Activated T-helper 2 cell treated with anti-CD3 and anti-CD28 coated beads, Interferon-gamma antibody, Interleukin-2, Interleukin-4, amounts not matched to agents 10 μg/mL and 5 μg/mL and 100 μg/mL, durations not matched to agents 14 hours and 24 hours and 36 hours (primary cell): Measurements from ENCODE around the gene KDSR. TPM values are rescaled to one million over a fixed set of nuclear protein-coding genes. Genes with fewer than 3 reads are reported as not detected.
"Not testable (repeated sequence)": the region's sequence is repeated elsewhere in the genome, so short reads cannot be mapped to it uniquely, and the experiment has no call there.

Experiments
- DNase-seq: peaks from one replicate; pipeline ENCODE4 v3.0.0; 2021; ENCODE audit warnings: low spot score
- H3K27ac Mint-ChIP-seq: one replicate; pipeline ENCODE4 v1.8.0; 2021; ENCODE audit warnings: mixed read lengths
- H3K27me3 Mint-ChIP-seq: one replicate; pipeline ENCODE4 v1.8.0; 2021; ENCODE audit warnings: low read depth, mixed read lengths
- H3K36me3 Mint-ChIP-seq: one replicate; pipeline ENCODE4 v1.8.0; 2021; ENCODE audit warnings: low read depth, mixed read lengths
- H3K4me1 Mint-ChIP-seq: one replicate; pipeline ENCODE4 v1.8.0; 2021; ENCODE audit warnings: low read depth, mixed read lengths
- H3K4me3 Mint-ChIP-seq: one replicate; pipeline ENCODE4 v1.8.0; 2021; ENCODE audit warnings: low read depth, mild to moderate bottlenecking, moderate library complexity, mixed read lengths
- H3K9me3 Mint-ChIP-seq: one replicate; pipeline ENCODE4 v1.8.0; 2021; ENCODE audit warnings: mixed read lengths
- intact Hi-C: fragments of 100-400 bp; cut with micrococcal nuclease; formaldehyde crosslinking; loops from one replicate; pipeline ENCODE4 v1.15.1; 2023
- total RNA-seq: library from RNA; stranded (reverse); gene quantifications from 2 replicates; pipeline ENCODE4 v1.2.3, GENCODE V29; 2022

The KDSR gene
- total RNA-seq, 1 donor from 2014 or later, result 76.1 TPM

- intact Hi-C loops, result no loop called here
- Mint-ChIP-seq H3K27ac (no peak overlapping the region), H3K36me3 (peaks cover 32% of the 10 kb centered on the region), H3K4me1 (peaks cover 15% of the 10 kb centered on the region), H3K9me3 (peaks cover 4% of the 10 kb centered on the region), H3K4me3 (no peak overlapping the region), H3K27me3 (no peaks in the 10 kb centered on the region)
- DNase-seq, result no peak
Measured at GRCh38 chr18:63382843-63383242, 15.8 kb upstream of the KDSR start.

- H3K4me3 Mint-ChIP-seq, result no peak overlapping the region
- H3K4me1 Mint-ChIP-seq, result peaks cover 23% of the 10 kb centered on the region
- peaks cover 30% of the 10 kb centered on the region for H3K36me3 Mint-ChIP-seq
- no peaks in the 10 kb centered on the region for H3K27me3 Mint-ChIP-seq
- H3K9me3 Mint-ChIP-seq, result peaks cover 10% of the 10 kb centered on the region
- H3K27ac Mint-ChIP-seq, result peak overlapping the region; percentile 19
- DNase-seq, result no peak
- intact Hi-C loops, result loop anchor here (1.0 kb wide), 2 partner anchors 12 to 43 kb away; partner anchors contain the start of genes KDSR and VPS4B
Measured at GRCh38 chr18:63379639-63379962, 12.6 kb upstream of the KDSR start.

- Mint-ChIP-seq H3K27ac (peak overlapping the region; percentile 69), H3K4me3 (peak overlapping the region; percentile 18), H3K27me3 (no peaks in the 10 kb centered on the region), H3K36me3 (peaks cover 30% of the 10 kb centered on the region), H3K4me1 (peaks cover 23% of the 10 kb centered on the region), H3K9me3 (peaks cover 10% of the 10 kb centered on the region)
- intact Hi-C loops, result loop anchor here (1.0 kb wide), 2 partner anchors 12 to 43 kb away; partner anchors contain the start of genes KDSR and VPS4B
- DNase-seq, result no peak
Measured at GRCh38 chr18:63378919-63379638, 12.1 kb upstream of the KDSR start.

GRCh38 chr18:63377275-63377980 is 10.4 kb upstream of the KDSR start:
- Mint-ChIP-seq H3K27ac (no peak overlapping the region), H3K27me3 (no peaks in the 10 kb centered on the region), H3K36me3 (peaks cover 15% of the 10 kb centered on the region), H3K9me3 (peaks cover 7% of the 10 kb centered on the region), H3K4me1 (peaks cover 23% of the 10 kb centered on the region), H3K4me3 (no peak overlapping the region)
- intact Hi-C loops, result no loop called here
- no peak for DNase-seq

GRCh38 chr18:63376538-63376937 is 9.5 kb upstream of the KDSR start:
- Mint-ChIP-seq H3K27ac (no peak overlapping the region), H3K4me3 (no peak overlapping the region), H3K9me3 (peaks cover 7% of the 10 kb centered on the region), H3K4me1 (peaks cover 23% of the 10 kb centered on the region), H3K27me3 (no peaks in the 10 kb centered on the region), H3K36me3 (peaks cover 9% of the 10 kb centered on the region)
- intact Hi-C loops, result no loop called here
- DNase-seq, result no peak

- Mint-ChIP-seq H3K27ac (no peak overlapping the region), H3K27me3 (no peaks in the 10 kb centered on the region), H3K4me3 (no peak overlapping the region), H3K9me3 (peaks cover 12% of the 10 kb centered on the region), H3K4me1 (peaks cover 21% of the 10 kb centered on the region), H3K36me3 (peaks cover 16% of the 10 kb centered on the region)
- intact Hi-C loops, result no loop called here
- DNase-seq, result no peak
Measured at GRCh38 chr18:63374540-63374939, 7.5 kb upstream of the KDSR start.

- peaks cover 24% of the 10 kb centered on the region for H3K36me3 Mint-ChIP-seq
- no peak for DNase-seq
- no peak overlapping the region for H3K27ac Mint-ChIP-seq
- H3K9me3 Mint-ChIP-seq, result peaks cover 24% of the 10 kb centered on the region
- H3K4me3 Mint-ChIP-seq, result no peak overlapping the region
- peaks cover 13% of the 10 kb centered on the region for H3K4me1 Mint-ChIP-seq
- intact Hi-C loops, result no loop called here
- H3K27me3 Mint-ChIP-seq, result no peaks in the 10 kb centered on the region
Measured at GRCh38 chr18:63373161-63373560, 6.2 kb upstream of the KDSR start.

GRCh38 chr18:63368611-63369010 is 1.6 kb upstream of the KDSR start:
- peaks cover 23% of the 10 kb centered on the region for H3K9me3 Mint-ChIP-seq
- H3K4me3 Mint-ChIP-seq, result peak overlapping the region; percentile 81
- peak overlapping the region; percentile 44 for H3K27ac Mint-ChIP-seq
- H3K27me3 Mint-ChIP-seq, result no peaks in the 10 kb centered on the region
- H3K4me1 Mint-ChIP-seq, result peaks cover 28% of the 10 kb centered on the region
- intact Hi-C loops, result loop anchor here (5.0 kb wide), 1 partner anchor 1041 kb away; the partner anchor contains the start of gene TNFRSF11A
- H3K36me3 Mint-ChIP-seq, result peaks cover 38% of the 10 kb centered on the region
- no peak for DNase-seq

- DNase-seq, result peak; percentile 63
- Mint-ChIP-seq H3K4me1 (peaks cover 28% of the 10 kb centered on the region), H3K36me3 (peaks cover 54% of the 10 kb centered on the region), H3K27ac (peak overlapping the region; percentile 73), H3K27me3 (no peaks in the 10 kb centered on the region), H3K9me3 (peaks cover 23% of the 10 kb centered on the region), H3K4me3 (peak overlapping the region; percentile 94)
- intact Hi-C loops, result loop anchor here (1.0 to 5.0 kb wide), 6 partner anchors 13 to 1180 kb away; partner anchors contain the start of genes PIGN, RELCH, TNFRSF11A and VPS4B
Measured at GRCh38 chr18:63366213-63367052, 573 bp downstream of the KDSR start.

GRCh38 chr18:63365876-63366212 is 1.2 kb downstream of the KDSR start:
- H3K4me3 Mint-ChIP-seq, result peak overlapping the region; percentile 94
- DNase-seq, result no peak
- H3K4me1 Mint-ChIP-seq, result peaks cover 28% of the 10 kb centered on the region
- peaks cover 58% of the 10 kb centered on the region for H3K36me3 Mint-ChIP-seq
- no peaks in the 10 kb centered on the region for H3K27me3 Mint-ChIP-seq
- peak overlapping the region; percentile 72 for H3K27ac Mint-ChIP-seq
- peaks cover 23% of the 10 kb centered on the region for H3K9me3 Mint-ChIP-seq
- intact Hi-C loops, result loop anchor here (2.0 to 5.0 kb wide), 4 partner anchors 45 to 1179 kb away; partner anchors contain the start of genes PIGN, RELCH and TNFRSF11A

GRCh38 chr18:63363951-63364350 is 3.1 kb downstream of the KDSR start:
- H3K27me3 Mint-ChIP-seq, result no peaks in the 10 kb centered on the region
- no peak overlapping the region for H3K4me3 Mint-ChIP-seq
- H3K27ac Mint-ChIP-seq, result no peak overlapping the region
- intact Hi-C loops, result no loop called here
- peaks cover 59% of the 10 kb centered on the region for H3K36me3 Mint-ChIP-seq
- H3K4me1 Mint-ChIP-seq, result peaks cover 28% of the 10 kb centered on the region
- H3K9me3 Mint-ChIP-seq, result peaks cover 12% of the 10 kb centered on the region
- no peak for DNase-seq

GRCh38 chr18:63363420-63363819 is 3.6 kb downstream of the KDSR start:
- intact Hi-C loops, DNase-seq, H3K27ac Mint-ChIP-seq, H3K4me3 Mint-ChIP-seq, H3K9me3 Mint-ChIP-seq, H3K27me3 Mint-ChIP-seq: not testable (repeated sequence)
- Mint-ChIP-seq H3K36me3 (peaks cover 54% of the 10 kb centered on the region), H3K4me1 (peaks cover 26% of the 10 kb centered on the region)
